HG02840 (cell line): ENCODE measurements around the gene CD86.
"Not testable (repeated sequence)": the region's sequence is repeated elsewhere in the genome, so short reads cannot be mapped to it uniquely, and the experiment has no call there.

Experiments
- ATAC-seq: cut with Tn5 transposase; IDR thresholded peaks from one replicate; pipeline ENCODE4 v1.9.1; 2021; ENCODE audit warnings: mild to moderate bottlenecking, moderate library complexity, moderate number of reproducible peaks; ENCODE audit not compliant: unreplicated experiment, low FRiP score

CD86 gene

GRCh38 chr3:122132949-122133540 is 77.9 kb downstream of the CD86 start:
- ATAC-seq: no peak

GRCh38 chr3:122146466-122146865 is 91.3 kb downstream of the CD86 start:
- ATAC-seq: no peak

- no peak for ATAC-seq
Observed at GRCh38 chr3:122148941-122149627, 93.9 kb downstream of the CD86 start.

DNA sequence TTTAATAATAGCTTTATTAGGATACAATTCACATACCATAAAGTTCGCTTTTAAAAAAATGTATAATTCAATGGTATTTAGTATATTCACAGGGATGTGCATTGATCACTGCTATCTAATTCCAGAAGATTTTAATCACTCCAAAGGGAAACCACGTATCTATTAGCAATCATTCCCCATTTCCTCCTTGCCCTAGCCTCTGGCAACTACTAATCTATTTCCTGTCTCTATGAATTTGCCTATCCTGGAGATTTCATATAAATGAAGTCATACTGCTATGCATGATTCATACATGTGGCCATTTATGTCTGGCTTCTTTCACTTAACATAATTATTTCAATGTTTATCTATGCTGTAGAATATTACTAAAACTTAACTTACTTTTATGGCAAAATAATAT is 96.3 kb downstream of the CD86 start:
- no peak for ATAC-seq

DNA sequence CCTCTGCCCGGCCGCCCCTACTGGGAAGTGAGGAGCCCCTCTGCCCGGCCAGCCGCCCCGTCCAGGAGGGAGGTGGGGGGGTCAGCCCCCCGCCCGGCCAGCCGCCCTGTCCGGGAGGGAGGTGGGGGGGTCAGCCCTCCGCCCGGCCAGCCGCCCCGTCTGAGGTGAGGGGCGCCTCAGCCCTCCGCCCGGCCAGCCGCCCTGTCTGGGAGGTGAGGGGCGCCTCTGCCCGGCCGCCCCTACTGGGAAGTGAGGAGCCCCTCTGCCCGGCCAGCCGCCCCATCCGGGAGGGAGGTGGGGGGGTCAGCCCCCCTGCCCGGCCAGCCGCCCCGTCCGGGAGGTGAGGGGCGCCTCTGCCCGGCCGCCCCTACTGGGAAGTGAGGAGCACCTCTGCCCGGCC is 109.8 kb downstream of the CD86 start:
- not testable (repeated sequence) for ATAC-seq

DNA sequence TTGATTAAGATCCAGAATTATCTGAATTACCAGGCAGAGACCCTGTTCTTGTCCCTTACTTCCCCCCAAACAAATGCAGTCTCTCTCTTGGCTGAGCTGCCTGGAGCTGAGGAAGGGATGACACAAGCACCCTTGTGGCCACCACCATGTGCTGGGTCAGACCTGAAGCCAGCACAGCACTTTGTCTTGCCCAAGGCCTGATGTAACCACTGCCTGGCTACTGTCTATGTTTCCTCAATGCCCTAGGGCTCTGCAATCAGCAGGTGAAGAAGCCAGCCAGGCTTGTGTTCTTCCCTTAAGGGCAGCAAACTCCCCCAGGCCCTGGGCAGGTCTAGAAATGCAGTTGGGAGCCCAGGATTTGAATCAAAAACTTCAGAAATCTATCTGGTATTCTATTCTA is 112.5 kb downstream of the CD86 start:
- ATAC-seq: no peak

- no peak for ATAC-seq
Observed at GRCh38 chr3:122168044-122168443, 112.9 kb downstream of the CD86 start.

DNA sequence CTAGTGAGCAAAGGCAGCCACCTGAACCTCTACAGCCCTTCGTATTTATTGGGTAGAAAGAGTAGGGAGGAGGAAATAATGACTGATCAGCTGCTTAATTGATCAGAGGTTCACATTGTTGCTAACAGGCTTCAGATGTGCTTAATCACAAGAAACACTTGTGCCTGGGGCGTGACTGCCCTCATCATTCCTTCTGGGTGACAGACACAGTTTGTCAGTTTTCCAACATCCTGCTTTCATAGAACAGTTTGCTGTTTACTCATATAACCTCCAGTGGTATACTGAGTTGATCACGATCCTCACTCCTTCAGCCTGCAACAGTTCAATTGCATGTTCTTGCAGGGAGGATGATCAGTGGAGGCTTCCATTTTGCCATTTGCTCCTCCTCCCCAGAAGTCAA is 114.7 kb downstream of the CD86 start:
- ATAC-seq: no peak
